ENCODE results near the gene SMARCC2. TPM values are rescaled to one million over a fixed set of nuclear protein-coding genes. Genes with fewer than 3 reads are reported as not detected.
A peak's percentile ranks its signal among the peaks of the same experiment; 100 is the strongest.

SMARCC2 gene
- total and polyA plus RNA-seq, 11 donors, result 21.4 to 83.5 (median 65.9) TPM

DNA sequence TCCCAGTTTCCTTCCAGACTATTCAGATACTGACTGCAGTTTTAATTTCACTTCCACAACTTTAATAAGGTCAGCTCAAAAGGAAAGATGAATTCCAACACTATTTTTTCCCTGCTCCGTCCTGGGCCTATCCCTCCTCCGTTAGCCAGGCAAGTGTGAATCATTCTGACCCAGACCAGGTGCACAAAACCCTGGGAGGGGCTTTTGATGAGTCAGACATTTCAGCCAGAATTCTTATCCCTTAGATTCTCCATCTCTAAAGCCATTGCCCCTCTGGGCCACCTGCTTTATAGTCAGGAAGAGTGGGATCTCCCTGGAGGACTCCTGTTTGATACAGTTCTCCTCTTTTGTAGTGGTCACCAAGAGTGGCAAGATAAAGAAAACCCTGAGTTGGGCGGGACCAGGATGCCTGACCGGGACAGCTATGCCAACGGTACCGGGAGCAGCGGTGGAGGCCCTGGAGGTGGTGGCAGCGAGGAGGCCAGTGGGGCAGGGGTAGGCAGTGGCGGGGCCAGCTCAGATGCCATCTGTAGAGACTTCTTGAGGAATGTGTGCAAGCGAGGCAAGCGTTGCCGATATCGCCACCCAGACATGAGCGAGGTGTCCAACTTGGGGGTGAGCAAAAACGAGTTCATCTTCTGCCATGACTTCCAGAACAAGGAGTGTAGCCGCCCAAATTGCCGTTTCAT, 69.0 kb downstream of the SMARCC2 start:
- no peaks in the 10 kb centered on the region for H3K9me3 ChIP-seq
- ATAC-seq (no peak), DNase-seq (peak in 1 of 5 donors; percentile 30)
- TF ChIP-seq, protein P1, sequence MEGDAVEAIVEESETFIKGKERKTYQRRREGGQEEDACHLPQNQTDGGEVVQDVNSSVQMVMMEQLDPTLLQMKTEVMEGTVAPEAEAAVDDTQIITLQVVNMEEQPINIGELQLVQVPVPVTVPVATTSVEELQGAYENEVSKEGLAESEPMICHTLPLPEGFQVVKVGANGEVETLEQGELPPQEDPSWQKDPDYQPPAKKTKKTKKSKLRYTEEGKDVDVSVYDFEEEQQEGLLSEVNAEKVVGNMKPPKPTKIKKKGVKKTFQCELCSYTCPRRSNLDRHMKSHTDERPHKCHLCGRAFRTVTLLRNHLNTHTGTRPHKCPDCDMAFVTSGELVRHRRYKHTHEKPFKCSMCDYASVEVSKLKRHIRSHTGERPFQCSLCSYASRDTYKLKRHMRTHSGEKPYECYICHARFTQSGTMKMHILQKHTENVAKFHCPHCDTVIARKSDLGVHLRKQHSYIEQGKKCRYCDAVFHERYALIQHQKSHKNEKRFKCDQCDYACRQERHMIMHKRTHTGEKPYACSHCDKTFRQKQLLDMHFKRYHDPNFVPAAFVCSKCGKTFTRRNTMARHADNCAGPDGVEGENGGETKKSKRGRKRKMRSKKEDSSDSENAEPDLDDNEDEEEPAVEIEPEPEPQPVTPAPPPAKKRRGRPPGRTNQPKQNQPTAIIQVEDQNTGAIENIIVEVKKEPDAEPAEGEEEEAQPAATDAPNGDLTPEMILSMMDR (IDR thresholded peaks at IDR 0.05), result no peak
- no peak for TF ChIP-seq POLR2A (IDR thresholded peaks at IDR 0.05)
- peak overlapping the region in 11 of 12 donors; percentile 0 to 98 (median 68) for H3K27ac ChIP-seq
- no peak overlapping the region for H3K4me3 ChIP-seq
- peaks cover 0 to 60% (median 32%) of the 10 kb centered on the region in 12 donors for H3K4me1 ChIP-seq
- no peaks in the 10 kb centered on the region for H3K27me3 ChIP-seq
- 86 to 91% (median 87%) methylated on average over 17 of the region's 17 CpGs for WGBS, 4 donors
- intact Hi-C loops (cut with DNase I), result loop anchor here in 5 of 10 donors (2.0 to 10.0 kb wide), 5 partner anchors 37 to 344 kb away; partner anchors contain the start of genes SPRYD4 (in 4 of the 5), CNPY2 (in 1 of the 5) and MYL6 (in 1 of the 5)
- H3K36me3 ChIP-seq, result peaks cover 0 to 40% (median 19%) of the 10 kb centered on the region in 9 donors

DNA sequence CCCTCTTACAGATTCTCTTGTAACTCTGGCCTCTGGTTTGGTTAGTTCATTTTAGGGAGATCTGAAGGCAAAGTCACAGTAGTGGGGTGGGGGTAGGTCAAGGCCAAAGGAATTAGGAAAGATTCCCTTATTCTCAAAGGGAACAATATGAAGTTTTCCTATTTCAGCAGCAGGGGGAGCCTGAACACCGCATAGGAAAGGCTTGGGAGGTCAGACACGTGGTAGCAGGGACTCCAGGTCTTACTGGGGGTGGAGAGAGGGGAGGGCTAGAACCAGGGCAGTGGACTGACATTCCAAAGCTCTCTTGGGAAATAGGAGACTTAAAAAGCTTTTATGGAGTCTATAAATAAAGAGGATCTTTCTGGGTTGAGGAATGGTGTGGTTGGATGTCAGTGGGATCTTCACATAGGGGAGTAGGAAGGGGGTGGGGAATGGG, 69.9 kb downstream of the SMARCC2 start:
- intact Hi-C loops (cut with DNase I), result loop anchor here (1.0 to 10.0 kb wide), 11 partner anchors 38 to 198 kb away; partner anchors contain the start of genes SMARCC2 (in 8 of the 10), MYL6 (in 6 of the 10), NABP2 (in 3 of the 10) and RPS26 (in 2 of the 10)
- no peaks in the 10 kb centered on the region for H3K27me3 ChIP-seq
- DNase-seq (peak in 4 of 5 donors; percentile 77 to 83 (median 81)), ATAC-seq (peak; percentile 18 to 49 (median 42))
- H3K4me3 ChIP-seq, result peak overlapping the region in 9 of 12 donors; percentile 66 to 95 (median 79)
- H3K9me3 ChIP-seq, result no peaks in the 10 kb centered on the region
- peaks cover 0 to 41% (median 19%) of the 10 kb centered on the region in 9 donors for H3K36me3 ChIP-seq
- WGBS, 4 donors, result 0 to 1% (median 0%) methylated on average over 2 of the region's 2 CpGs
- peak overlapping the region; percentile 0 to 98 (median 90) for H3K27ac ChIP-seq
- peaks cover 0 to 58% (median 29%) of the 10 kb centered on the region in 12 donors for H3K4me1 ChIP-seq
- TF ChIP-seq, protein P1 (IDR thresholded peaks at IDR 0.05), result peak; percentile 63 to 89 (median 78)
- TF ChIP-seq POLR2A (IDR thresholded peaks at IDR 0.05), result no peak

DNA sequence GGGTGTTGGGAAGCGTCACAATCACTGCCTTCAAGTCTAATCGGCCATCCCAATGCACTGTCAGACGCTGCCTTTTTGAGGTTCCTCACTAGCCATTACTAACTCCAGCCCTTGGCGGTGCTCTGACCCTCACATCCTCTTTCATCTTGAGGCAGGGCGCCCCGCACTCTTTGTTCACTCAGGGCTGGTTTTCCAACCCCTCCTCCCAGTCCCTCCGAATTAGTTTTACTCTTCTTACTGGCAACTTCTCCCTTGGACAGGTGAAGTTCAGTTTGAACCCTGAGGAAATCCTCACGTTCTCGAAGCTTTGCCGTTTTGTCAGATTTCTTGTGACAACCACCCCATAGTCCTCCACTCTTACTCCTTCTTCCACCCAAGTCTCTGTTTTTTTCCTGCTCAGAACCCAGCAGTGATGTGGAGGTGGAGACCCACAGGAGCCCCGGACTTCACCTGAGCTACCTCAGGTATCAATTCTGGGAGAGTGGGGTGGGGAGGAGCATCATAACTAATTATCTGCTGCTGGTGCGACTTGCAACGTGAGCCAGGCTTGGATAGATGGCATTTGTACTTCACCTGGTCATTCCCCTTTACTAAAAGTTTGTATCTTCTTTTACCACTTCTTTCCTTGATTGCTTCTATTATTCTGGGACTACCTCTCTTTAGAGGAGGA, 70.5 kb downstream of the SMARCC2 start:
- peaks cover 0 to 58% (median 28%) of the 10 kb centered on the region in 12 donors for H3K4me1 ChIP-seq
- H3K27me3 ChIP-seq, result no peaks in the 10 kb centered on the region
- intact Hi-C loops (cut with DNase I), result loop anchor here (1.0 to 10.0 kb wide), 12 partner anchors 38 to 198 kb away; partner anchors contain the start of genes SMARCC2 (in 8 of the 10), MYL6 (in 6 of the 10), NABP2 (in 4 of the 10) and RPS26 (in 2 of the 10)
- 11 to 17% (median 13%) methylated on average over 13 of the region's 13 CpGs for WGBS, 4 donors
- DNase-seq (no peak), ATAC-seq (no peak)
- H3K9me3 ChIP-seq, result no peaks in the 10 kb centered on the region
- H3K4me3 ChIP-seq, result peak overlapping the region; percentile 63 to 95 (median 78)
- peak overlapping the region; percentile 39 to 98 (median 92) for H3K27ac ChIP-seq
- TF ChIP-seq, protein P1 (IDR thresholded peaks at IDR 0.05), result no peak
- TF ChIP-seq POLR2A (IDR thresholded peaks at IDR 0.05), result no peak
- H3K36me3 ChIP-seq, result peaks cover 0 to 43% (median 19%) of the 10 kb centered on the region in 9 donors

All from heart left ventricle (tissue), 16 donors.